ENCODE measurements around the gene PPP2R5C. TPM values are rescaled to one million over a fixed set of nuclear protein-coding genes. Genes with fewer than 3 reads are reported as not detected.
"Not testable (repeated sequence)": the region's sequence is repeated elsewhere in the genome, so short reads cannot be mapped to it uniquely, and the experiment has no call there.

PPP2R5C gene
- total RNA-seq, 4 donors from 2014 or later = 73.7 to 90.5 (median 87.6) TPM

- TF ChIP-seq CTCF (IDR thresholded peaks at IDR 0.05) = no peak
- ATAC-seq (ENCODE audit: low FRiP score) (no peak), DNase-seq (ENCODE audit: low spot score) (no peak)
Measured at GRCh38 chr14:101789222-101789621, 27.7 kb downstream of the PPP2R5C start.

GRCh38 chr14:101790232-101790631 is 28.7 kb downstream of the PPP2R5C start:
- no peak for TF ChIP-seq CTCF (IDR thresholded peaks at IDR 0.05)
- ATAC-seq (ENCODE audit: low FRiP score) (no peak), DNase-seq (ENCODE audit: low spot score) (no peak)

DNA sequence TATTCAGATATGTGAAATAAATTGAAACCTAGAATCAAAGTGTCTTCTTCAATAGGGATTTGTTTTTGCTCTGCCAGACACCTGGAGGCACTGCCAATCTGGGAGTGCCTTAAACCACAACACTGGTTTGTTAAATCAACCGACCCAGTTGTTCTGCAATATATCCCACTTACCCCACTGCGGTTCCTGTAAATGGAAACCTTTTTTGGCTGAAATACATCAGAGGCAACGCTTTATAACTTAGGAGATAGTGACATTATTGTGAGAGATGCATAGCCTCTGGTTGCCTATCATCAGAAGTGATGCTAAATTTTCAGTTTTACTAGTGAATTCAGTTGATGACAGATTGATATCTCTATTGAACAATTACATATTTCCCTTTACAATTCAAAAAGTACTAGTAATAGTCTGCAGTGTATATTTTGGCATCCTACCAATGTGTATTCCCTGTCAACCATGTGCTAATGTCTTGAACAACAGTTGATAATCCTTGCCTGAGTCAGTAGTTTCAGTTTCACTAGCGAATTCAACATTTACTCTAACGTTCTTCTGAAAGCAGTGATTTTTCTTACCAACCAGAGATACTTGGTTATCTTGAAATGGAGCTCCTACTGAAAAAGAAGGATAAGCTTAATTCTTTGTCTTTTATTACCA is 30.5 kb downstream of the PPP2R5C start:
- DNase-seq (ENCODE audit: low spot score) (no peak), ATAC-seq (ENCODE audit: low FRiP score) (peak; percentile 70)
- TF ChIP-seq CTCF (IDR thresholded peaks at IDR 0.05) = no peak

DNA sequence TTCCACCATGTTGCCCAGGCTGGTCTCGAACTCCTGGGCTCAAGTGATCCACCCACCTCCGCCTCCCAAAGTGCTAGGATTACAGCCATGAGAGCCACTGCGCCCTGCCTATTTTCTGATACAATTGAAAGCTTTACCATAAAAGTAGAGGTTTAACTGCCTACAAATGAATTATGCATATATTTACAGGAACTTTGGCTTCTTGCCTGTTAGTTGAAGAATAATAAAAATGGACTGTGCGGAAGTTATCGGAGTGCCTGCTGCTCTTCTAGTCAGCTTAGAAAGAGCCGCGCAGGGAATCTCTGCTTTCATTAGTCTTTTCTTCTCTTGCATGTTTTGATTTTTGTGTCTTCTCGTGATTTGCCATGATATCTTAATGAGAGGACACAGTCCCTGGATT is 34.5 kb downstream of the PPP2R5C start:
- no peak for TF ChIP-seq CTCF (IDR thresholded peaks at IDR 0.05)
- DNase-seq (ENCODE audit: low spot score) = no peak
- no peak for ATAC-seq (ENCODE audit: low FRiP score)

DNA sequence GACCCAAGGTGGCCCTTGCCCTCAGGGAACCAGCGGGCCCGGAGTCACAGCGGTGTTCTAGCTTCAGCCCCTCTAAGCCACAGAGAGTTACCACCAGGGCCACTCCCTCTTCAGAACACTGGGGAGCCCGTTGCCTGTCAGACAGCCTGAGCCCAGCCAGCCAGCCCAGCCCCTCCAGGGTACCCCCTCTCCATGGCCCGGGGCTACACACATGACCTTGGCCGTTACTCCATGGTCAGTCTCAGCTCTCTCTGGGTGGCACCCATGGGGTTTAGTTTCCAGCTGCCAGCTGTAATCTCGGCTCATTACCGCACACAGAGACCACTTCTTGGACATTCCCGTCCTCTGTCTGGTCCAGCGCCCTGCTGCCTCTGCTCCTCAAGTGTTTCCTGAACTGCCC is 35.0 kb downstream of the PPP2R5C start:
- ATAC-seq (ENCODE audit: low FRiP score) (no peak), DNase-seq (ENCODE audit: low spot score) (no peak)
- no peak for TF ChIP-seq CTCF (IDR thresholded peaks at IDR 0.05)

GRCh38 chr14:101797856-101798255 is 36.3 kb downstream of the PPP2R5C start:
- ATAC-seq (ENCODE audit: low FRiP score) (no peak), DNase-seq (ENCODE audit: low spot score) (no peak)
- TF ChIP-seq CTCF (IDR thresholded peaks at IDR 0.05) = no peak

DNA sequence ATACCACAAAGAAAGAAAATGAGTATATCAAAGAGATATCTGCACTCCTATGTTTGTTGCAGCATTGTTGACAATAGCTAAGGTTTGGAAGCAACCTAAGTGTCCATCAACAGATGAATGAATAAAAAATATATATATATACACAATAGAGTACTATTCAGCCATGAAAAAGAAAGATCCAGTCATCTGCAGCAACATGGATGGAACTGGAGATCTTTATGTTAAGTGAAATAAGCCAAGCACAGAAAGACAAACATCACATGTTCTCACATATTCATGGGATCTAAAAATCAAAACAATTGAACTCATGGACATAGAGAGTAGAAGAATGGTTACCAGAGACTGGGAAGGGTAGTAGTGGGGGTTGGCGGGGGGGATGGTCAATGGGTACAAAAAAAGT is 42.9 kb downstream of the PPP2R5C start:
- not testable (repeated sequence) for ATAC-seq (ENCODE audit: low FRiP score)

DNA sequence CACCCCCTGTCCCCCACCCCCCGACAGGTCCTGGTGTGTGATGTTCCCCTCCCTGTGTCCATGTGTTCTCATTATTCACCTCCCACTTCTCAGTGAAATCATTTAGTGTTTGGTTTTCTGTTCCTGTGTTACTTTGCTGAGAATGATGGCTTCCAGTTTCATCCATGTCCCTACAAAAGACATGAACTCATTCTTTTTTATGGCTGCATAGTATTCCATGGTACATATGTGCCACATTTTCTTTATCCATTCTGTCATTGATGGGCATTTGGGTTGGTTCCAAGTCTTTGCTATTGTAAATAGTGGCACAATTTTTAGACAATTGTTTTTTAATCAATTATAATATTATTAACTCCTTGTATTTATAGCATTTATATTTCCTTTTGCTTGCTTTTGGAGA is 44.7 kb downstream of the PPP2R5C start:
- not testable (repeated sequence) for DNase-seq (ENCODE audit: low spot score); ATAC-seq (ENCODE audit: low FRiP score)

More for the DNA sequence above, 42.9 kb downstream of the PPP2R5C start:
- DNase-seq (ENCODE audit: low spot score) = not testable (repeated sequence)

All from omental fat pad (tissue), 4 donors.